ENCODE results near the gene CD302. TPM values are rescaled to one million over a fixed set of nuclear protein-coding genes. Genes with fewer than 3 reads are reported as not detected.
A peak's percentile ranks its signal among the peaks of the same experiment; 100 is the strongest.

The CD302 gene
- total RNA-seq, 2 donors from 2014 or later, result 0.72 to 0.88 TPM

DNA sequence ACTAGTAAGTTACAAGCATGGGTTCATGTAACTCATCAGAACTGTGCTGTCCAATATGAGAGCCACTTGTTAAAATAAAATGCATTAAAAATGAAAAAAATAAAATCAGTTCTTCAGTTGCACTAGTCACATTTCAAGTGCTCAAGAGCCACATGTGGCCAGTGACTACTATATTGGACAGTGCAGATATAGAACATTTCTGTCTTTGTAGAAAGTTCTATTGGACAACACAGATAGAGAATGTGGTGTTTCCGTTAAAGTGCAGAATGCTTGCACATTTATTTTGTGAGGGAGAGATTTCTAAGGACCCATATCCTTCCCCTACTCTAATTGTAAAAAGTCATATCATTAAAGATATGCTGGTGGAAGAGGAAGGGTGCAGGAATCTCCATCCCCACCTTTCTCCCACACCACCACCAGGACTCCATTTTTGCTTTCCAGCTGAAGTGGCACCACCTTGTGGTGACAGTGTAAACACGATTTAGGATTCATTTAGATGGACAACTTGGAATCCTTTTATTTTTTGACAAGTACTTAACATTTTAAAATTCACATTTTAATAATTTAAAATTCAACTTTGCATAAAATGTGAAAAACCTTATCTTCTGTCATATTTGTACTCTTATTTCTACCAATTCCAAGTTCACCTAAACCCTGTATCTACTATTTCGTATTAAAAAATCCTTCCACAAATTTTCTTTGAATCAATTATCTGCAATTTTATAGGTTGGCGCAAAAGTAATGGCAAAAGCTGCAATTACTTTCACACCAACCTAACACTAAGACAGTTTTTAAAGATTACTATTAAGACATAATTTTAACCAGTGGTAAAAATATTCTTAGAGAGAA, 9.4 kb upstream of the CD302 start:
- ATAC-seq (replicated peaks in 1 of 2), result no peak
- H3K27ac Mint-ChIP-seq, result no peak overlapping the region
- H3K36me3 Mint-ChIP-seq (ENCODE audit: insufficient read depth in 2 of 2), result peaks cover 9 to 26% of the 10 kb centered on the region in 2 donors
- no peaks in the 10 kb centered on the region for H3K27me3 Mint-ChIP-seq (ENCODE audit: low read depth)
- no peaks in the 10 kb centered on the region for H3K9me3 Mint-ChIP-seq
- no peak overlapping the region for H3K4me3 Mint-ChIP-seq
- peaks cover 21% of the 10 kb centered on the region for H3K4me1 Mint-ChIP-seq (ENCODE audit: low read depth)
- peak in 1 of 2 donors; percentile 25 for DNase-seq

DNA sequence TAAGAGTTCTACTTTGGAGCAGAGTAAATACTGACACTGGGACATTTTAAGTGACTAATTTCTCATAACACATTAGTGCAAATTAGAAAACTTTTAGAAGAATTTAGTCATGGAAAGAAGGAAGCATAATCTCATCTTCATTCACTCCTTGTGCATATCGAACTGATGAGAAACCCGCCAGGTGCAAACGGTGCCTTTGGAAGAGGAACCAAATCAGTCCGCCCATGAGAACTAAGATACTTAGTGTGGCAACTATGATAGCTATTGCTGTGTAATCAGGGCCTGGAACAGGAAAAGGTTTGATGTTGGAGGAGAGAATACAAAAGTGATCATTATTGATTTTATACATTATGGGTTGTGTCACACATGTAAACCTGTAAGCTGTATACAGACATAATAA, 6.9 kb upstream of the CD302 start:
- DNase-seq, result no peak
- no peak for ATAC-seq (replicated peaks in 1 of 2)
- H3K4me1 Mint-ChIP-seq (ENCODE audit: low read depth), result peaks cover 26% of the 10 kb centered on the region
- H3K27ac Mint-ChIP-seq, result no peak overlapping the region
- peaks cover 12 to 24% of the 10 kb centered on the region in 2 donors for H3K36me3 Mint-ChIP-seq (ENCODE audit: insufficient read depth in 2 of 2)
- H3K27me3 Mint-ChIP-seq (ENCODE audit: low read depth), result no peaks in the 10 kb centered on the region
- no peak overlapping the region for H3K4me3 Mint-ChIP-seq
- H3K9me3 Mint-ChIP-seq, result no peaks in the 10 kb centered on the region

DNA sequence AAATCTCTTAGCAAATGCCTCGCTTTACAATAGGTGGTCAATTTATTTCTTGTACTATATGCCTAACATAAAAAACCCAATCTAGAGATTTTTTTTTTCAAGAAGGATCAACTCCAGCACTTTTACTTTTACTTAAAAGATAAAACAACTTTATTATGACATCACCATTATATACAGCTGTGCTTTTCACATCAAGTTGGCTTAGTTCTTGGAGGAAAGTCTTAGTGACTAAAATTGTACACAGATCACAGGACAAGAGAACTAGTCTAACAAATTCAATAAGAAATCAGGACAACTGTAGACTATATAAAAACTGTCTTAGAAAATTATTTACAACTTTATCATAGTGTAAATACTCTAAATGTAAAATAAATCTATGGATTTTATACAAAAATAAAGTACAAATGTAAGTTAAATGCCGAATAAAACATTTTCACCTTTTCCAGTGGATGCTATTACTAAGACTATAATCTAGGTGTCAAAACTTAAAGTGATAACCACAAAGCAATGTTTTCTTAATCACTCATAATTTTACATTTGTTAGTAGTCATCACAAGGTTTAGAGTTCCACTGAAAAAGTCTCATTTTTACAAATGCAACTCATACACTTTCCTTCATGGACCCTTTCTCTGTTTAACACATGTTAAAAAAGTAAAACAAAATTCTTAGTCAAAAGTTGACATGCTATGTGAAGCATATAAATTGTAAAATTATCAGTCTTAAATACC, 5.4 kb upstream of the CD302 start:
- Mint-ChIP-seq H3K4me1 (ENCODE audit: low read depth) (peaks cover 33% of the 10 kb centered on the region), H3K27me3 (ENCODE audit: low read depth) (peaks cover 15% of the 10 kb centered on the region), H3K27ac (no peak overlapping the region), H3K36me3 (ENCODE audit: insufficient read depth in 2 of 2) (peaks cover 12 to 24% of the 10 kb centered on the region in 2 donors), H3K9me3 (no peaks in the 10 kb centered on the region), H3K4me3 (no peak overlapping the region)
- DNase-seq (no peak), ATAC-seq (replicated peaks in 1 of 2) (peak; percentile 82 to 83)

DNA sequence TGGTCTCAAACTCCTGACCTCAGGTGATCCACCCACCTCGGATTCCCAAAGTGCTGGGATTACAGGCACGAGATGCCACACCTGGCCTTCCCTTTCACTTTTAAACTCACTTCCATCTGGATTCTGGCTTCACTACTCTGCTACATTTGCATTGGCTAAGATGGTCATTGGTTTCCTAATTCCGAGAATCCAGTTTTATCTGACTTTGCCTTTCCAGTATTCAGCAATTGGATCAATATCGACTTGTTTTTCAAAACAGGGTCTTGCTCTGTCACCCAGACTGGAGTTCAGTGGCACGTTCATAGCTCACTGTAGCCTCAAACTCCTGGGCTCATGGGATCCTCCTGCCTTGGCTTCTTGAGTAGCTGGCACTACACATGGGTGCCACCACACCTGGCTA, 4.7 kb upstream of the CD302 start:
- Mint-ChIP-seq H3K36me3 (ENCODE audit: insufficient read depth in 2 of 2) (peaks cover 9 to 21% of the 10 kb centered on the region in 2 donors), H3K9me3 (no peaks in the 10 kb centered on the region), H3K27me3 (ENCODE audit: low read depth) (peaks cover 16% of the 10 kb centered on the region)

DNA sequence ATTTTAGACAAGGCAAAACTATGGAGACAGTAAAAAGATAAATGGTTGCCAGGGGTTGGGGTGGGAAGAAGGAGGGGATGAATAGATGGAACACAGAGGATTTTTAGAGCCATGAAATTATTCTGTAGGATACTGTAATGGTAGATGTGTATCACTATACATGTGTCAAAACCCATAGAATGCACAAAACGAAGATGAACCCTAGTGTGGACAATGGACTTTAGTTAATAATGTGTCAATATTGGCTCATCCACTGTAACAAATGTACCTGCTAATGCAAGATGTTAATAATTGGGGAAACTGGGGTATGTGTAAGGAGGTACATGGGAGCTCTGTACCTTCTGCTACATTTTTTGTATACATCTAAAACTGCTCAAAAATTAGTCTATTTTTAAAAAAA, 1.8 kb upstream of the CD302 start:
- DNase-seq (no peak), ATAC-seq (replicated peaks in 1 of 2) (no peak)
- H3K27ac Mint-ChIP-seq, result no peak overlapping the region
- H3K36me3 Mint-ChIP-seq (ENCODE audit: insufficient read depth in 2 of 2), result peaks cover 7 to 9% of the 10 kb centered on the region in 2 donors
- H3K9me3 Mint-ChIP-seq, result no peaks in the 10 kb centered on the region
- H3K27me3 Mint-ChIP-seq (ENCODE audit: low read depth), result peaks cover 40% of the 10 kb centered on the region
- H3K4me3 Mint-ChIP-seq, result no peak overlapping the region
- peaks cover 39% of the 10 kb centered on the region for H3K4me1 Mint-ChIP-seq (ENCODE audit: low read depth)

More for the DNA sequence above, 4.7 kb upstream of the CD302 start:
- Mint-ChIP-seq H3K27ac (no peak overlapping the region), H3K4me3 (no peak overlapping the region), H3K4me1 (ENCODE audit: low read depth) (peaks cover 37% of the 10 kb centered on the region)
- DNase-seq, result no peak
- ATAC-seq (replicated peaks in 1 of 2), result no peak

DNA sequence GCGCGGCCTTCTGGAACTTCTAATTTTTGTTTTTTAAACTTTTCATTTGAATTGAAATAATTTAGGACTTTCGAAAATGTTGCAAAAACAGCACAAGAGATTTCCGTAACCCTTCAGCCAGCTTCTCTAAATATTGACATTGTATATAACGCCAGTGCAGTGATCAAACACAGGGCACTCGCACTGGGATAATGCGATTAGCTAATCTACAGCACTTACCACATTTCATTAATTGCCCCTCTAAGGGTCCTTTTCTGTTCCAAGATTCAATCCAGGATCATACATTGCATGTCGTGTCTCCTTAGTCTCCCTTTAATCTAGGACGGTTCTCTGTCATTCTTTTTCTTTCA, 343 bp upstream of the CD302 start:
- peaks cover 40% of the 10 kb centered on the region for H3K27me3 Mint-ChIP-seq (ENCODE audit: low read depth)
- H3K4me3 Mint-ChIP-seq, result peak overlapping the region; percentile 76 to 80
- peaks cover 7 to 9% of the 10 kb centered on the region in 2 donors for H3K36me3 Mint-ChIP-seq (ENCODE audit: insufficient read depth in 2 of 2)
- H3K27ac Mint-ChIP-seq, result peak overlapping the region; percentile 61
- H3K4me1 Mint-ChIP-seq (ENCODE audit: low read depth), result peaks cover 27% of the 10 kb centered on the region
- ATAC-seq (replicated peaks in 1 of 2) (no peak), DNase-seq (no peak)
- H3K9me3 Mint-ChIP-seq, result no peaks in the 10 kb centered on the region

DNA sequence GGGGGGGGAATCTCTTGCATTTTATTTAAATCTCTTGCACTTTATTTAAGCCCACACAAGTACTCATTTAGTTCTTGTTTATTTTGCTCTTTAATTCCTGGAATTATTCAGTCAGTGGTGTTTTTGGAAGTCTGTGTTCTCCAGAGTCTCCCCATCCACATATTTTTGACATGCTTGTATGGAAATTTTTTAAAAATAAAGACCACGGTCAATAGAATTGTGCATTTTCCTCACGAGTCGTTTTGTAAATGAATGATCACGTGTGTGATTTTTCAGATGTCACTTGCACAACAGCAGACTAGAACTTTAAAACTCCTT, 824 bp downstream of the CD302 start:
- no peak for DNase-seq

DNA sequence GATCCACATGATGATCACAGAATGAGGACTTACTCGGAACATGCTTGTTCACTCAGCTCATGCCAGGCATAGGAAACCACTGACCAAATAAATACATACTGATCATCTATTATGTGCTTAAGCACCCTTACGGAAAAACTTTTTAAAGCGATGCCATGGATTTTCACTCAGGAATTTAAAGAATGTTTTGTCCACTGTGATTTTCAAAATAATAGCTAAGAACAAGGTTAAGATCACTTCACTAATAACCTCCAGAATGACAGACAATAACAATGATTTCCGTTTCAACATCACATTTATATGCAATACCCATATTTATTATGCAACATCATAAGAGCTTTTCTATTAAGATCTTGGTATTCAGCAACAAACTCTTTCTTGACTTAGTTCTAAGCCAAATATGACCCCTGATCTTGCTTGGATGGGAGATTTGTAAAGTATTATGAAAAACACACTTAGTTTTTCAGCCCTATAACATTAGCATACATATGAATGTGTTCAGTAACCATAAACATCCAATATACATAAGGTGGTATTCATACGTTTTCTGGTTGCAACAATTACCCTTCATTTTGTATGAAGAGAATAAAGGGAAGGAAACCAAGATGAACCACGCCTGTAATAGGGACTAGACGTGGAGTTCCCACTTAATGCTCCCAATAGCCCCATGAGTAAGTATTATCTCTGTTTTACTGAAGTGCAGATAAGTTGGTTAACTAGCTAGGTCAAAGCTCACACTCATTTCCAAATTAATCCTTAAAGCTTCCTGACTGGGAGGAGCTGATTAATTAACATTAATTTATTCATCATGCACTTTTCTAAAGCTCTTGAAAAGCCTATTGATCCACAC, 1.9 kb downstream of the CD302 start:
- Mint-ChIP-seq H3K27ac (no peak overlapping the region), H3K9me3 (no peaks in the 10 kb centered on the region), H3K27me3 (ENCODE audit: low read depth) (peaks cover 40% of the 10 kb centered on the region), H3K4me1 (ENCODE audit: low read depth) (peaks cover 15% of the 10 kb centered on the region), H3K4me3 (no peak overlapping the region), H3K36me3 (ENCODE audit: insufficient read depth in 2 of 2) (peaks cover 2 to 5% of the 10 kb centered on the region in 2 donors)
- ATAC-seq (replicated peaks in 1 of 2), result no peak
- DNase-seq, result no peak

More for the DNA sequence above, 824 bp downstream of the CD302 start:
- peaks cover 4 to 8% of the 10 kb centered on the region in 2 donors for H3K36me3 Mint-ChIP-seq (ENCODE audit: insufficient read depth in 2 of 2)
- H3K27ac Mint-ChIP-seq, result no peak overlapping the region
- H3K27me3 Mint-ChIP-seq (ENCODE audit: low read depth), result peaks cover 40% of the 10 kb centered on the region
- H3K9me3 Mint-ChIP-seq, result no peaks in the 10 kb centered on the region
- no peak for ATAC-seq (replicated peaks in 1 of 2)
- H3K4me1 Mint-ChIP-seq (ENCODE audit: low read depth), result peaks cover 19% of the 10 kb centered on the region
- H3K4me3 Mint-ChIP-seq, result peak overlapping the region; percentile 75 to 76

DNA sequence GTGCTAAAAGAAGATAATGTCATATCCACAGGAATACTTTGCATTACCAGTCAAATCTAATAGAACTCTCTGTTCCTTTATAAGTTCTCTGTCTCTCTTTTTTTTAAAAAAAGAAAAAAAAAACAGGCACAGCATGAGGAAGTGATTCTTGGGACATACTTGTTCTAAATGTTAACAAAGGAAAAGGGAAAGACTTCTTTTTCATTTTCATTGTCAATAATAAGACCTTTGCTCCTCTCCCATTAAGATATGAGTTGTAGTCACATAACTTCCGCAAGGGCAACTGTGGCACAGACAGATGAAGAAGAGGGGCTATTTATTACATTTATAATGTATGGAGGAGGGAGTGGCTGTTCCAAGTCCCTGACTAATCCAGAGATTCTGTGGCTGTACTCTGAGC, 4.7 kb downstream of the CD302 start:
- Mint-ChIP-seq H3K4me1 (ENCODE audit: low read depth) (peaks cover 20% of the 10 kb centered on the region), H3K27ac (no peak overlapping the region), H3K27me3 (ENCODE audit: low read depth) (peaks cover 25% of the 10 kb centered on the region)

DNA sequence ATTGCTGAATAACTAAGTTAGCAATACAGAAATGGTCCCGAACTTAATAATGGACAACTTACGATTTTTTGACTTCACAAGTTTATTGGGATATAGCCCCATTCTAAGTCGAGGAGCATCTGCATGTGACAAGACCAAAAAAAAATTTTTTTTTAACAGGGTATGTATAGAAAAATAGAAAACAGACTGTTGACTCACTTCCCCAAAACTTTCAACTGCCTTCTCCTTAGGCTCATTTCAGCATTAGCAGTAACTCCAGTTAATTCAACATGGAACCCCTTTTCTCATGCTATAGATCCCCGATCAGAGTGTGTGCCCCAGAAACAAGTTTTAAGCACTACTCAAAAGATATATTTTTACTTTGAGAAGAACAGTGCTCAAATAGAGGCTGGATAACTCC, 5.4 kb downstream of the CD302 start:
- peaks cover 16% of the 10 kb centered on the region for H3K4me1 Mint-ChIP-seq (ENCODE audit: low read depth)
- ATAC-seq (replicated peaks in 1 of 2) (no peak), DNase-seq (no peak)
- peaks cover 24% of the 10 kb centered on the region for H3K27me3 Mint-ChIP-seq (ENCODE audit: low read depth)
- H3K27ac Mint-ChIP-seq, result no peak overlapping the region
- no peaks in the 10 kb centered on the region for H3K9me3 Mint-ChIP-seq
- no peak overlapping the region for H3K4me3 Mint-ChIP-seq
- H3K36me3 Mint-ChIP-seq (ENCODE audit: insufficient read depth in 2 of 2), result peaks cover 0 to 2% of the 10 kb centered on the region in 2 donors

More for the DNA sequence above, 4.7 kb downstream of the CD302 start:
- no peak for DNase-seq
- H3K36me3 Mint-ChIP-seq (ENCODE audit: insufficient read depth in 2 of 2), result peaks cover 0 to 2% of the 10 kb centered on the region in 2 donors
- no peak overlapping the region for H3K4me3 Mint-ChIP-seq
- ATAC-seq (replicated peaks in 1 of 2), result no peak
- H3K9me3 Mint-ChIP-seq, result no peaks in the 10 kb centered on the region

DNA sequence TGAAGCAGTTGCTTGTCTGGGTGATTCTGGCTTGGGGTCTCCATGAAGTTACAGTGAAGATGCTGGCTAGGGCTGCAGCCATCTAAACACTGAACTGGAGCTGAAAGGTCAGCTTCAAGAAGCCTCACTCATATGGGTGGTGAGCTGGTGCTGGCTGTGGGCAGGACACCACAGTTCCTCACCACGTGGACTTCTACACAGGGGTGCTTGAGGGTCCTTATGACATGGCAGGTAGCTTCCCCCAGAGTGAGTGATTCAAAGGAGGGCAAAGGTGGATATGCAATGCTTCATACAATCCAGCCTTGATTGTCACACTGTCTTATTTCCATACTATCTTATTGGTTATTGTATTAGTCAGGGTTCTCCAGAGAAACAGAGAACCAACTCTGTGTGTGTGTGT, 6.0 kb downstream of the CD302 start:
- Mint-ChIP-seq H3K27me3 (ENCODE audit: low read depth) (peaks cover 19% of the 10 kb centered on the region), H3K4me3 (no peak overlapping the region), H3K36me3 (ENCODE audit: insufficient read depth in 2 of 2) (no peaks in the 10 kb centered on the region), H3K4me1 (ENCODE audit: low read depth) (peaks cover 12% of the 10 kb centered on the region), H3K9me3 (no peaks in the 10 kb centered on the region), H3K27ac (no peak overlapping the region)
- DNase-seq, result peak in 1 of 2 donors; percentile 15
- ATAC-seq (replicated peaks in 1 of 2), result peak; percentile 54 to 58

DNA sequence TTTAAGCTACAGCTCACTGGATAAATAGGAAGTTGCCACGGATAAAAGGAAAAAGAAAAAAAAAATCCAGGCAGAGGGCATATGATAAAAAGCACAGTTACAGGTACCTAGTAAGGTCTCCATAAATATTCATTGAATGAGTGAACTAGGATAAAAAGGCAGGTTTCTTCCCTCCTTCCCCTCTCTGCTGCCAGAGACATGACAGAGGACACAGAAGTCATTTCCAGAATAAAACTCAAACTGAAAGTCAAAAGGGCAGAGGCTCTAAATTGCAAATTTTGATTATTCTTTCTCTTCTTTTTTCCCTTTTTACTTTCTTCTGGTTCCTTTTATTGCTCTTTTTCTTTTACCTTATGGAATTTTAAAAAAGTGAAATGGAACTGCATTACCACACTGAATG, 7.7 kb downstream of the CD302 start:
- peaks cover 2% of the 10 kb centered on the region for H3K27me3 Mint-ChIP-seq (ENCODE audit: low read depth)
- DNase-seq (no peak), ATAC-seq (replicated peaks in 1 of 2) (peak; percentile 57 to 69)
- H3K4me1 Mint-ChIP-seq (ENCODE audit: low read depth), result peaks cover 12% of the 10 kb centered on the region
- H3K27ac Mint-ChIP-seq, result no peak overlapping the region
- no peaks in the 10 kb centered on the region for H3K9me3 Mint-ChIP-seq
- H3K4me3 Mint-ChIP-seq, result no peak overlapping the region
- H3K36me3 Mint-ChIP-seq (ENCODE audit: insufficient read depth in 2 of 2), result no peaks in the 10 kb centered on the region

DNA sequence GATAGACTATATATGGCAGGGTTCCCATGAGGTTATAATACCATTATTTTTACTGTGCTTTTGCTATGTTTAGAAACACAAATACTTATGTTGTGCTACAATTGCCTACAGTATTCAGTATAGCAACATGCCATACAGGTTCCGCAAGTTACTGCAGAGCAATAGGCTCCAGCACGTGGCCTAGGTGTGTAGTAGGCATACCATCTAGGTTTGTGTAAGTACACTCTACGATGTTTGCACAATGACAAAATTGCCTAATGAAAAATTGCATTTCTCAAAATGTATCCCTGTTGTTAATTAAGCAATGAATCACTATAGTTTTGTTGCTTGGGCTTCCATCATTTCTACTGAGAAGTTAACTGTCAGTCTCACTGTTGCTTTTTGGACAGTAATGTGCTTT, 9.8 kb downstream of the CD302 start:
- H3K27ac Mint-ChIP-seq, result no peak overlapping the region
- H3K4me1 Mint-ChIP-seq (ENCODE audit: low read depth), result peaks cover 12% of the 10 kb centered on the region
- DNase-seq, result no peak
- ATAC-seq (replicated peaks in 1 of 2), result no peak
- no peaks in the 10 kb centered on the region for H3K27me3 Mint-ChIP-seq (ENCODE audit: low read depth)
- H3K4me3 Mint-ChIP-seq, result no peak overlapping the region
- no peaks in the 10 kb centered on the region for H3K9me3 Mint-ChIP-seq
- H3K36me3 Mint-ChIP-seq (ENCODE audit: insufficient read depth in 2 of 2), result no peaks in the 10 kb centered on the region

Measured in activated T-cell treated with anti-CD3 and anti-CD28 coated beads, Interleukin-2, amount 50 U/mL, for 72 hours (primary cell).